HCT116 (cell line): ENCODE measurements around the gene OR2H1. TPM values are rescaled to one million over a fixed set of nuclear protein-coding genes. Genes with fewer than 3 reads are reported as not detected.

Source experiments
- ATAC-seq: fragments of 200-7000 bp; cut with Tn5 transposase; 2 replicates; pipeline ENCODE4 v1.9.1; 2020; ENCODE audit warnings: mild to moderate bottlenecking, moderate library complexity
- BruUV-seq: library from RNA; stranded (reverse); fragments of 400-500 nt; replicated peaks from 2 replicates; lab custom pipeline; 2021; lab: Mats Ljungman, UMichigan
- CTCF ChIA-PET: fragments of 300-600 bp; sonication (Branson Sonifier 250); formaldehyde crosslinking; loops from one replicate; lab custom pipeline; 2021; ENCODE audit warnings: antibody characterized with exemption; lab: Charles Lee
- POLR2A ChIA-PET: fragments of 300-600, 350-600 bp; sonication (Branson Sonifier 250); formaldehyde crosslinking; loops from one replicate; lab custom pipeline; 2021; ENCODE audit warnings: antibody characterized with exemption; lab: Charles Lee
- RAD21 ChIA-PET, 2 experiments: fragments of 300-600 bp; sonication (Branson Sonifier 250); formaldehyde crosslinking; loops; one replicate each; lab custom pipeline; 2023; ENCODE audit warnings: low total read pairs in 2 of 2; ENCODE audit not compliant: uncharacterized antibody in 2 of 2, unreplicated experiment in 2 of 2, low non-redundant PET in 1 of 2; lab: Charles Lee
- DNase-seq: peaks from one replicate; pipeline ENCODE4 v3.0.0-alpha.2; 2010; ENCODE audit warnings: low read depth, low spot score
- H2AFZ ChIP-seq: fragments of 200-600 bp; shearing (Covaris generic), sonication (generic); 2 replicates; pipeline ENCODE4 v1.6.1; 2017; ENCODE audit warnings: low read depth, mixed run types, mixed read lengths, antibody characterized with exemption, low read length; ENCODE audit not compliant: poor library complexity, severe bottlenecking
- H3K27ac ChIP-seq: 2 replicates; pipeline ENCODE4 v1.5.1; 2012; ENCODE audit warnings: low read depth, low read length
- H3K27me3 ChIP-seq: fragments of 200-600 bp; sonication (generic); 2 replicates; pipeline ENCODE4 v1.6.1; 2016; ENCODE audit warnings: mixed run types, low read length, mixed read lengths; ENCODE audit not compliant: insufficient read depth
- H3K36me3 ChIP-seq, 2 experiments: fragments of 200-500 bp in 1 of 2; fragments of 200-600 bp in 1 of 2; sonication (Bioruptor generic) in 1 of 2; sonication (generic) in 1 of 2; 2 replicates each; pipeline versions ENCODE4 v1.5.1 to v1.6.1; 2014 to 2016; ENCODE audit warnings: low read length in 2 of 2, inconsistent platforms in 1 of 2, mixed read lengths in 1 of 2, mixed run types in 1 of 2; ENCODE audit not compliant: insufficient read depth in 2 of 2, control insufficient read depth in 1 of 2
- H3K4me1 ChIP-seq, 2 experiments: fragments of 200-600 bp in 1 of 2; sonication (generic) in 1 of 2; 2 replicates each; pipeline versions ENCODE4 v1.5.1 to v1.6.1; 2012 to 2017; ENCODE audit warnings: low read length in 2 of 2, inconsistent platforms in 1 of 2, mild to moderate bottlenecking in 1 of 2, mixed read lengths in 1 of 2, mixed run types in 1 of 2, moderate library complexity in 1 of 2; ENCODE audit not compliant: insufficient read depth in 2 of 2, control insufficient read depth in 1 of 2
- H3K4me2 ChIP-seq: fragments of 200-600 bp; sonication (generic); 2 replicates; pipeline ENCODE4 v1.6.1; 2017; ENCODE audit warnings: mixed run types, low read length, mixed read lengths
- H3K4me3 ChIP-seq, 2 experiments: fragments of 200-600 bp in 1 of 2; sonication (generic) in 1 of 2; replicated peaks in 1 of 2; 2 replicates each; pipeline ENCODE4 v1.5.1; 2011 to 2016; ENCODE audit warnings: low read length in 2 of 2, control low read depth in 1 of 2, low read depth in 1 of 2, mild to moderate bottlenecking in 1 of 2, mixed read lengths in 1 of 2, mixed run types in 1 of 2
- H3K79me2 ChIP-seq: fragments of 200-600 bp; sonication (generic); 2 replicates; pipeline ENCODE4 v1.6.1; 2017; ENCODE audit warnings: mild to moderate bottlenecking, mixed run types, low read length, moderate library complexity, mixed read lengths; ENCODE audit not compliant: insufficient read depth
- H3K9ac ChIP-seq: fragments of 200-600 bp; sonication (generic); 2 replicates; pipeline ENCODE4 v1.6.1; 2016; ENCODE audit warnings: low read length, mixed read lengths
- H3K9me2 ChIP-seq: fragments of 200-600 bp; sonication (generic), shearing (Covaris generic); 2 replicates; pipeline ENCODE4 v1.6.1; 2017; ENCODE audit warnings: mixed run types, mild to moderate bottlenecking, moderate library complexity; ENCODE audit not compliant: insufficient read depth
- H3K9me3 ChIP-seq, 2 experiments: fragments of 200-500 bp in 1 of 2; fragments of 200-600 bp in 1 of 2; sonication (Bioruptor generic) in 1 of 2; sonication (generic) in 1 of 2; 2 replicates each; pipeline ENCODE4 v1.6.1; 2014 to 2017; ENCODE audit warnings: low read length in 2 of 2, mixed read lengths in 2 of 2, inconsistent platforms in 1 of 2, low read depth in 1 of 2, mild to moderate bottlenecking in 1 of 2, mixed run types in 1 of 2, moderate library complexity in 1 of 2; ENCODE audit not compliant: control insufficient read depth in 1 of 2, insufficient read depth in 1 of 2
- H4K20me1 ChIP-seq: fragments of 200-600 bp; sonication (generic), shearing (Covaris generic); 2 replicates; pipeline ENCODE4 v1.6.1; 2017; ENCODE audit warnings: mixed run types, mild to moderate bottlenecking, moderate library complexity; ENCODE audit not compliant: insufficient read depth
- EGR1 ChIP-seq: IDR thresholded peaks from 2 replicates; pipeline ENCODE4 v1.6.1; 2012; ENCODE audit warnings: low read depth
- ELF1 ChIP-seq: IDR thresholded peaks from 2 replicates; pipeline ENCODE4 v1.6.1; 2012; ENCODE audit warnings: low read depth, borderline replicate concordance
- EZH2 ChIP-seq: fragments of 200-600 bp; sonication (generic); IDR thresholded peaks from 2 replicates; pipeline ENCODE4 v1.6.1; 2017; ENCODE audit warnings: antibody characterized with exemption, mixed run types
- EZH2phosphoT487 ChIP-seq: fragments of 200-600 bp; IDR thresholded peaks from 2 replicates; pipeline ENCODE4 v1.6.1; 2018; ENCODE audit warnings: antibody characterized with exemption, borderline replicate concordance
- SP1 ChIP-seq: IDR thresholded peaks from 2 replicates; pipeline ENCODE4 v1.6.1; 2012; ENCODE audit warnings: low read depth
- SRF ChIP-seq: IDR thresholded peaks from 2 replicates; pipeline ENCODE4 v1.6.1; 2012; ENCODE audit warnings: low read depth
- YY1 ChIP-seq: IDR thresholded peaks from 2 replicates; pipeline ENCODE4 v1.6.1; 2011; ENCODE audit warnings: low read length, low read depth, moderate library complexity, mild to moderate bottlenecking; ENCODE audit not compliant: insufficient replicate concordance; ENCODE audit errors: extremely low read depth
- intact Hi-C: fragments of 100-400 bp; cut with micrococcal nuclease; formaldehyde crosslinking; loops from 2 replicates; pipeline ENCODE4 v1.10.0; 2022
- total RNA-seq: library from RNA; stranded (reverse); gene quantifications from one replicate; pipeline ENCODE4 v1.2.1, GENCODE V29; 2021; ENCODE audit not compliant: unreplicated experiment
- TF ChIP-seq, protein P1 (sequence below): IDR thresholded peaks from 2 replicates; pipeline ENCODE4 v1.6.1; 2012
- TF ChIP-seq, protein P2 (sequence below): IDR thresholded peaks from 2 replicates; pipeline ENCODE4 v1.6.1; 2011; ENCODE audit warnings: mild to moderate bottlenecking, low read length, moderate library complexity; ENCODE audit not compliant: insufficient replicate concordance; ENCODE audit errors: extremely low read depth

Gene OR2H1
- total RNA-seq, 1 experiment from 2014 or later = not detected

DNA sequence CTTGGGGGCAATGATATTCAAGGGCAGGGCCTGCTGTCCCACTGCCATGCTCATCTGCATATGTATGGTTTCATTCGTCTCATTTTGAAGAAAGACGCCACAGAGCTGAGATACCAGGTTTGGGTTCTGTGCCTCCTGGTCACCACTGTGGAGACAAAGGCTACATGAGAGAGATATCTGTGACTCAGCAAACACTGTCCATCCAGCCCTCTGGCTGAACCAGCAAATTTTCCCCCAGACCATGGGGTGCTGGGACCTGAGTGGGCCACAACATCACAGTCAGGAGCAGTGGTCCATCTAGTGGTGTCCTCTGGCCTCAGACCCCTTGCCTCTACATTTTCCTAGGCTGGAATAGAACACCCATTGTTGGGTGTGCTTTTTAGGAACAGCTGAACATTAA, 30.7 kb downstream of the OR2H1 start, which contains the start of gene MAS1L:
TSS of gene MAS1L (minus strand) at position 297 of the 400 bp plus-strand sequence. CDS start at position 243, 54 bp downstream.
- intact Hi-C loops = no loop called here
- no peaks in the 10 kb centered on the region for H3K9me3 ChIP-seq
- H3K9ac ChIP-seq = no peak within 1 kb of the TSS
- no TSS peak for BruUV-seq
- no peaks in the 10 kb centered on the region for H3K27me3 ChIP-seq
- no peak for ATAC-seq
- H3K9me2 ChIP-seq = no peaks in the 10 kb centered on the region; the same call in 1 of the 2 replicates
- H3K4me1 ChIP-seq = no peaks in the 10 kb centered on the region
- no peak within 1 kb of the TSS for H3K27ac ChIP-seq
- RAD21 ChIA-PET = no interaction called here
- no peak within 1 kb of the TSS for H3K4me3 ChIP-seq
- TF ChIP-seq EGR1 = no peak
- TF ChIP-seq SP1 = no peak
- no peak for TF ChIP-seq ELF1
- TF ChIP-seq EZH2phosphoT487 = no peak
- TF ChIP-seq EZH2 = no peak
- TF ChIP-seq, protein P1, sequence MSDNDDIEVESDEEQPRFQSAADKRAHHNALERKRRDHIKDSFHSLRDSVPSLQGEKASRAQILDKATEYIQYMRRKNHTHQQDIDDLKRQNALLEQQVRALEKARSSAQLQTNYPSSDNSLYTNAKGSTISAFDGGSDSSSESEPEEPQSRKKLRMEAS = no peak
- no peak for TF ChIP-seq YY1
- no peak for TF ChIP-seq SRF
- TF ChIP-seq, protein P2, sequence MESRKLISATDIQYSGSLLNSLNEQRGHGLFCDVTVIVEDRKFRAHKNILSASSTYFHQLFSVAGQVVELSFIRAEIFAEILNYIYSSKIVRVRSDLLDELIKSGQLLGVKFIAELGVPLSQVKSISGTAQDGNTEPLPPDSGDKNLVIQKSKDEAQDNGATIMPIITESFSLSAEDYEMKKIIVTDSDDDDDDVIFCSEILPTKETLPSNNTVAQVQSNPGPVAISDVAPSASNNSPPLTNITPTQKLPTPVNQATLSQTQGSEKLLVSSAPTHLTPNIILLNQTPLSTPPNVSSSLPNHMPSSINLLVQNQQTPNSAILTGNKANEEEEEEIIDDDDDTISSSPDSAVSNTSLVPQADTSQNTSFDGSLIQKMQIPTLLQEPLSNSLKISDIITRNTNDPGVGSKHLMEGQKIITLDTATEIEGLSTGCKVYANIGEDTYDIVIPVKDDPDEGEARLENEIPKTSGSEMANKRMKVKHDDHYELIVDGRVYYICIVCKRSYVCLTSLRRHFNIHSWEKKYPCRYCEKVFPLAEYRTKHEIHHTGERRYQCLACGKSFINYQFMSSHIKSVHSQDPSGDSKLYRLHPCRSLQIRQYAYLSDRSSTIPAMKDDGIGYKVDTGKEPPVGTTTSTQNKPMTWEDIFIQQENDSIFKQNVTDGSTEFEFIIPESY = no peak
- no peaks in the 10 kb centered on the region for H3K36me3 ChIP-seq
- POLR2A ChIA-PET = no interaction called here
- H4K20me1 ChIP-seq = no peaks in the 10 kb centered on the region
- no peak within 1 kb of the TSS for H2AFZ ChIP-seq
- H3K4me2 ChIP-seq = no peak within 1 kb of the TSS
- no peak for DNase-seq
- CTCF ChIA-PET = no interaction called here
- no peaks in the 10 kb centered on the region for H3K79me2 ChIP-seq
